HT1080 (cell line): ENCODE measurements around the gene CDH11. TPM values are rescaled to one million over a fixed set of nuclear protein-coding genes. Genes with fewer than 3 reads are reported as not detected.

Source experiments
- DNase-seq: peaks from one replicate; pipeline ENCODE4 v3.0.0-alpha.2; 2015; ENCODE audit warnings: low read depth
- total RNA-seq: library from RNA; depleted of rRNA; stranded (reverse); fragments of >200 nt; shearing (Covaris generic); gene quantifications from 2 replicates; pipeline ENCODE4 v1.2.3, GENCODE V29; 2014

Gene CDH11
- total RNA-seq, 1 experiment from 2014 or later = 4.2 TPM

DNA sequence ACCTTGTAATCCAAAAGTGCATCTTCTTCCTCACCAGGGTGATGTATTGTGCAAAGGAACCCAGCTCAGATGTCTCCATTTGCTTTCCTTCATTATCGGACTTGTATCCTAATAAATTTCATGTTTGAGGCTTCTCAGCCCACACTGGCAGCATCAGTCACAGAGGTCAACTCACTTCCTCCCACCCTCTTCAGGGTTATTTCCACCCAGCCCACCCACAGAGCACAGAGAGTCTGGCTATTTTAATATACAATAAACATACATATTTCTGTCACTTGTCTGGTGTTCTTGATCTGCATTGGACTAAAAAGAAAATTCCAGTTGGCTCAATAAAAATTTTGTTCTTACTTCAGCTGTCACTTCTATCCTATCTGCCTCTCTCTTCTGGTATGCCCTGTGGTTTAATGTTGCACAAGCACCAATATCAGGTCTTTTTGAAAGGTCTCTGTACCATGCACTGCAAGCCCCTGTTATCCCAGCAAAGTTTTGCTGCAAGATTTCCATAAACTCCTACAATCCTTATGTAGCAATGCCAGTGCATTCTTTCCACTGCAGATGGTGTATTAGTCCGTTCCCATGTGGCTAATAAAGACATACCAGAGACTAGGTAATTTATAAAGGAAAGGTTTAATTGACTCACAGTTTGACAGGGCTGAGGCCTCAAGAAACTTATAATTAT lies 201.8 kb downstream of the CDH11 start:
- DNase-seq = no peak

DNA sequence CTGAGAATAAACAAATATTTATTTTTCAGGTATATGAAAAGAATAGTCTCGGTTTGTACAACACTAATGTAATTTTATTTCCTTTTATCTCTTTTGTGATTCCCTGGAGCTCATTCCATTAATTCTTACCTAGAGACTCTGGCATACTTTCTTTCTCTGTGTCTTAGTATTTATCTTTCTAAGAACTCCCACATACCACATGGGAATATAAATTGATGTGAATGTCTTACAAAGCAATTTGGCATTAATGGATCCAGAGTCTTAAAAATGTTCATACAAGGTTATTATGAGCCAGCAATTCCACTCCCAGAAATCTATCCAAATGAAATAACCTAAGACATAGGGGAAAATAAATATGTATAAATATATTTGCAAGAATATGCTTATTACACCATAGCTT lies 202.7 kb downstream of the CDH11 start:
- no peak for DNase-seq

DNA sequence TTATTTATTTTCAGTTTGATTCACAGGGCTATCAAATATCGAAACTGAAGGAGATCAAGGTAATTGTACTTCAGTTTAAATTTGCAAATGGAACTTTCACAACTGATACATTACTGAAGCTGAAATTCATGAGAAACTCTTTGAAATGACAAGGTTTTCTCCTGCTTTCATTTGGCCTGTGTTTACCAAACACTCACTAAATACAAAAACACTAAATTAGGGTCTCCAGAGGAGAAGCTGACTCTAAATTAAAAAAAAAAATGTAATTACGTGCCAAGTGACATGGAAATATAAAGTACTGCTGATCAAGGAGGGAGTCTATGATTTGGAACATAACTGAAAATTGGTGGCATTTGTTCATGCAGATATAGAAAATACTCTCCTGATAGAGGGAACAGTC lies 205.8 kb downstream of the CDH11 start:
- DNase-seq = no peak

DNA sequence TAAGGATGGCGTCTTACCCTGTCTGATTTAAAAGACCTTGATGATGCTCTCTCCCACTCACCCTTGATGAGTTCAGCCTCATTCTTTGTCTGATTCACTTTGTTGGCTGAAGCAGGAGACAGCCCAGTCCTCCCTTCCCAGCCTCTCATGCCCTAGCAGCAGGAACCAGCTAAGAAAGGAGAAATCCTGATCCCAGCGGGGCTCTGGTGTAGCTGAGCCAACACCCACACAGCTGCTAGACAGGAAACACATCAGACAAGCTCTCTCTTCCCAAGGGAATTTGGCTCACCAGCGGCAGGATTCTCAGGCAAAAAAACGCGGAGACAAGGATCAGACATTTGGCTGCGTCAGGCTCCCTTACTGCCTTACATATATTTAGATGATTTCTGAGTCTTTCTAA lies 211.5 kb downstream of the CDH11 start:
- DNase-seq = peak; percentile 25

DNA sequence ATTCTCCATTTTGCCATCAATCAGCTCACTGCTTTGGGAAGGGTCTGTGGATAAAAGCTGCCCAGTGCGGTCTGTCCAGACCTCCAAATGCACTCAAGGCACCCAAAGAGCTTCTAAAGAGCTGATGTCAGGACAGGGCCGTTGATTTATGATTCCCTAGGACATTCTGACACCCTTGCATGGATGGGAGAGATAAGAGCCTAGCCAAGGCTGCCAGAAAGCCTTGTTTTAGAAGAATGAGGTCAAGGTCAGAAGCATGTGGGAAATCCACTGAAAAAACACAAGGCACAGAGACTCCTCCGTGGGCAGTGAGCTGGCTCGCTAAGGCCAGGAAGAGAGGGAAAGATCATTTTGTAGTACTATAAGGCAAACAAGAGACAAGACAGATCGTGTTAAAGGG lies 214.0 kb downstream of the CDH11 start:
- no peak for DNase-seq

DNA sequence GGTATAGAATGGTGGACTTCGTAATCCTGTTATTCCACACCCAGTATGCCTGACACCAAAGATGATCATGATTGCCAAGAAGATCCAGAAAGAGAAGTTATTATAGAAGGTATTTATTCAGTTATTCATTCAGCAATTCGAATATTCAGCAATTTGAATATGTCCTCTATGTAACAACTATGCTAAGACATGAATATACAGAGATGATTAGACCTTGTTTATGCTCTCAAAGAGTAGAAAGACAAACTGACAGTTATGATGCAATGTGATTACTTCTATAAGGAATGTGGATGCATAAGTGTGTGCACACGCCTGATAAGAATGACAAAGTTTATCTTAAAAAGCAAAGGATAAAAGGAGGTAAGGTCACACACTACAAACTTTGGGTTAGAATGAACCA lies 218.1 kb downstream of the CDH11 start:
- no peak for DNase-seq

DNA sequence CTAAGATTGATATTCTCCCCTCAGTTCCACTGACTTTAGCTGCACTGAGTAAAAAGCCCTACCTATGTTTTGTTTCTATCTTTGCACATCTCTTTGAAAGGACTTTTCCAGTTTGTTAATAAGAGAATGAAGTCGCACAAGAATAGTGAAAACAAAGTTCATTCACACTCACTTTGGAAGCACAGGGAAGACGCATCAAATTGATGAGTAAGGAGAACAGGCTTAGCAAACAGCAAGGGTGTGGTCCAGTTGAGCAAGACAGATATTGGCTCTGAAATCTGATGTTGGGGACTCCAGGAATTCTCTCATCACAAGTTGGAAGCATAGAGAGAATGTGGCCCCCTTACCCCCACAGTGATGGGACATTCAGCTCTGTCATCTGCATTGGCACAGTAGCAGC lies 221.3 kb downstream of the CDH11 start:
- DNase-seq = no peak

DNA sequence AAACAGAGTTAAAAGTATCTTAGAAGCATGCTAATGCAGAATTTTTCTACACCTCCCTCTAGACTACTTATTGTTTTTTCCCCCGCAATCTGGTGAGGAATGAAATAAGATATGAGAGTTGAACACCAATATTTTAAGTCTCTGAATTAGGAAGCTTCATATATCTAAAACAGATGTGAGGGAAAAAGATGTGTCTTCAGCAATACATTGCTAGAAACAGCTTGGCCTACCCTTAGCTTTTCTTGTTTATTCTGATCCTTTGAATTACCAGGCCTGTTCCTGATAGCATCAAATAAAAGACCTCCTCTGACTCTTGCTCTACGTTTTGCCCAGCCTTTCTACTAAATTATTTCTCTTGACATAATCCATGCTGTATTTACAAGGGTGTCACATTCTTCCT lies 221.8 kb downstream of the CDH11 start:
- DNase-seq = no peak

DNA sequence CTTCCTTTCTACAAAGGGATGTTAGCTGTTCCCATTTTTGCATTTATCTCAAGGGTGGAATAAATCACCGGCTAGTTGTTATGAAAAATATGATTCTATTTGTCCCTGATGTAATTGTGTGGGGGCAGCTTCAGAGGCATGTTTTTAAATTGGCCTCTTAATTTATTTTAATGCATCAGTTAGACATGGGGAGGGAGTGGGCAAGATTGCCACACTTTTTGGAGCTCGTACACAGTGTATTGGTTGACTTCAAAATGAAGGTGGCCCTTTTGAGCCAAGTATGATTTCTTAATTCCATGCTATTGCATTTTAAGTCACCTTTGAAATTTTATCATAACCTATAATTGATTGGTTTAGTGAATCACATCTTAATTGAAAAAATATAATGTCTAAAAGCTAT lies 223.7 kb downstream of the CDH11 start:
- DNase-seq = no peak
